ENCODE measurements around the gene KIAA1217. TPM values are rescaled to one million over a fixed set of nuclear protein-coding genes. Genes with fewer than 3 reads are reported as not detected.

Gene KIAA1217
- polyA plus RNA-seq, 1 of the 3 experiments (the other 2 are of a cell fraction) = 7.2 TPM

GRCh38 chr10:24168258-24169170 is 40.4 kb upstream of the KIAA1217 start:
- no peak overlapping the region for H3K4me3 ChIP-seq (ENCODE audit: low read depth in 2 of 2, low read length in 1 of 2)
- H3K79me2 ChIP-seq (ENCODE audit: insufficient read depth) = no peaks in the 10 kb centered on the region
- no peak for TF ChIP-seq GATA2 (CRISPR knock-in tag; IDR thresholded peaks at IDR 0.05)
- TF ChIP-seq USF2 (IDR thresholded peaks at IDR 0.05; ENCODE audit: borderline replicate concordance, low read depth, low read length) = no peak
- TF ChIP-seq USF1 (IDR thresholded peaks at IDR 0.05; ENCODE audit: borderline replicate concordance, low read depth) = no peak
- TF ChIP-seq JUND (IDR thresholded peaks at IDR 0.05) = no peak
- TF ChIP-seq GABPA (IDR thresholded peaks at IDR 0.05; ENCODE audit: low read depth) = no peak
- TF ChIP-seq FOXJ3 (CRISPR knock-in tag; IDR thresholded peaks at IDR 0.05) = no peak
- H3K9me2 ChIP-seq = no peaks in the 10 kb centered on the region
- no peak overlapping the region for H3K4me2 ChIP-seq
- no peak overlapping the region for H2AFZ ChIP-seq (ENCODE audit: low read depth)
- ChIA-PET POLR2A (no interaction called here), CTCF (no interaction called here)
- H3K4me1 ChIP-seq (ENCODE audit: control insufficient read depth in 1 of 2, insufficient read depth in 2 of 2, low read depth in 1 of 2, low read length in 1 of 2) = no peaks in the 10 kb centered on the region; a peak in 2 of 4 replicates
- no peaks in the 10 kb centered on the region for H3K27me3 ChIP-seq (ENCODE audit: insufficient read depth)
- H3K9ac ChIP-seq = no peak overlapping the region
- 44% methylated on average over 5 of the region's 5 CpGs for WGBS (ENCODE audit: low lambda C conversion rate)
- no peaks in the 10 kb centered on the region for H3K36me3 ChIP-seq (replicated peaks in 1 of 2; ENCODE audit: control insufficient read depth in 1 of 2, insufficient read depth in 2 of 2, low read length in 1 of 2)
- H4K20me1 ChIP-seq (ENCODE audit: insufficient read depth) = no peaks in the 10 kb centered on the region
- no peaks in the 10 kb centered on the region for H3F3A ChIP-seq (replicated peaks; ENCODE audit: insufficient read depth)
- no peak overlapping the region for H3K27ac ChIP-seq (ENCODE audit: low read depth in 2 of 2, low read length in 1 of 2)
- no peak for DNase-seq
- H3K9me3 ChIP-seq = no peaks in the 10 kb centered on the region

- H3K27me3 ChIP-seq (ENCODE audit: insufficient read depth) = no peaks in the 10 kb centered on the region
- no peaks in the 10 kb centered on the region for H3F3A ChIP-seq (replicated peaks; ENCODE audit: insufficient read depth)
- no peaks in the 10 kb centered on the region for H3K36me3 ChIP-seq (replicated peaks in 1 of 2; ENCODE audit: control insufficient read depth in 1 of 2, insufficient read depth in 2 of 2, low read length in 1 of 2)
- ChIA-PET POLR2A (no interaction called here), CTCF (interaction anchor here (1.0 kb wide), 1 partner anchor 299 kb away, joined by 3 read pairs; no protein-coding TSS in a partner anchor)
- 56% methylated on average over 5 of the region's 5 CpGs for WGBS (ENCODE audit: low lambda C conversion rate)
- H4K20me1 ChIP-seq (ENCODE audit: insufficient read depth) = no peaks in the 10 kb centered on the region
- no peak for DNase-seq
- no peak overlapping the region for H3K9ac ChIP-seq
- no peaks in the 10 kb centered on the region for H3K9me3 ChIP-seq
- H3K4me3 ChIP-seq (ENCODE audit: low read depth in 2 of 2, low read length in 1 of 2) = no peak overlapping the region
- H3K4me1 ChIP-seq (ENCODE audit: control insufficient read depth in 1 of 2, insufficient read depth in 2 of 2, low read depth in 1 of 2, low read length in 1 of 2) = no peaks in the 10 kb centered on the region; a peak in 2 of 4 replicates
- no peaks in the 10 kb centered on the region for H3K79me2 ChIP-seq (ENCODE audit: insufficient read depth)
- H3K27ac ChIP-seq (ENCODE audit: low read depth in 2 of 2, low read length in 1 of 2) = no peak overlapping the region
- no peak for TF ChIP-seq ELF1 (IDR thresholded peaks at IDR 0.05)
- TF ChIP-seq TEAD4 (IDR thresholded peaks at IDR 0.05; ENCODE audit: borderline replicate concordance, insufficient read depth) = no peak
- H2AFZ ChIP-seq (ENCODE audit: low read depth) = no peak overlapping the region
- H3K4me2 ChIP-seq = no peak overlapping the region
- no peaks in the 10 kb centered on the region for H3K9me2 ChIP-seq
Measured at GRCh38 chr10:24170199-24170598, 38.7 kb upstream of the KIAA1217 start.

GRCh38 chr10:24172909-24173308 is 36.0 kb upstream of the KIAA1217 start:
- no peak for DNase-seq
- WGBS (ENCODE audit: low lambda C conversion rate) = 84% methylated on average over 3 of the region's 3 CpGs
- no peak for TF ChIP-seq TEAD4 (IDR thresholded peaks at IDR 0.05; ENCODE audit: borderline replicate concordance, insufficient read depth)
- no peak for TF ChIP-seq MEF2A (IDR thresholded peaks at IDR 0.05; ENCODE audit: borderline replicate concordance, low read depth)
- no peak for TF ChIP-seq NRF1 (IDR thresholded peaks at IDR 0.05; ENCODE audit: low read depth, low read length)
- no peak for TF ChIP-seq RCOR1 (IDR thresholded peaks at IDR 0.05; ENCODE audit: low read length)
- no peak for TF ChIP-seq SIN3A (IDR thresholded peaks at IDR 0.05; ENCODE audit: borderline replicate concordance, low read depth, low read length)
- no peak for TF ChIP-seq ZBTB33 (IDR thresholded peaks at IDR 0.05; ENCODE audit: borderline replicate concordance, low read depth)
- TF ChIP-seq RFX5 (IDR thresholded peaks at IDR 0.05; ENCODE audit: low read length) = no peak
- no peak for TF ChIP-seq FOSL2 (IDR thresholded peaks at IDR 0.05; ENCODE audit: borderline replicate concordance, low read depth)
- no peak for TF ChIP-seq MXI1 (IDR thresholded peaks at IDR 0.05; ENCODE audit: low read depth, low read length)
- TF ChIP-seq GATA2 (CRISPR knock-in tag; IDR thresholded peaks at IDR 0.05) = no peak
- TF ChIP-seq ELF1 (IDR thresholded peaks at IDR 0.05) = no peak
- no peak for TF ChIP-seq RAD21 (IDR thresholded peaks at IDR 0.05; ENCODE audit: low read length)

More at GRCh38 chr10:24172909-24173308, 36.0 kb upstream of the KIAA1217 start:
- Histone ChIP-seq H3K9ac (no peak overlapping the region), H3K9me3 (no peaks in the 10 kb centered on the region), H3K4me1 (ENCODE audit: control insufficient read depth in 1 of 2, insufficient read depth in 2 of 2, low read depth in 1 of 2, low read length in 1 of 2) (no peaks in the 10 kb centered on the region; a peak in 1 of 4 replicates), H3K36me3 (replicated peaks in 1 of 2; ENCODE audit: control insufficient read depth in 1 of 2, insufficient read depth in 2 of 2, low read length in 1 of 2) (no peaks in the 10 kb centered on the region), H3K79me2 (ENCODE audit: insufficient read depth) (no peaks in the 10 kb centered on the region), H3K27ac (ENCODE audit: low read depth in 2 of 2, low read length in 1 of 2) (no peak overlapping the region), H3F3A (replicated peaks; ENCODE audit: insufficient read depth) (no peaks in the 10 kb centered on the region), H3K9me2 (no peaks in the 10 kb centered on the region), H2AFZ (ENCODE audit: low read depth) (no peak overlapping the region), H4K20me1 (ENCODE audit: insufficient read depth) (no peaks in the 10 kb centered on the region), H3K4me3 (ENCODE audit: low read depth in 2 of 2, low read length in 1 of 2) (no peak overlapping the region), H3K4me2 (no peak overlapping the region), H3K27me3 (ENCODE audit: insufficient read depth) (no peaks in the 10 kb centered on the region)
- ChIA-PET CTCF (interaction anchor here (1.0 to 1.2 kb wide), 3 partner anchors 10 to 178 kb away, joined by 3 read pairs; no protein-coding TSS in a partner anchor), POLR2A (no interaction called here)
